Ishikawa (cell line): ENCODE data around the gene ANAPC16.

Experiments used
- CEBPB ChIP-seq: IDR thresholded peaks from 2 replicates; pipeline ENCODE4 v1.6.1; 2012
- CREB1 ChIP-seq: IDR thresholded peaks from 2 replicates; pipeline ENCODE4 v1.6.1; 2012; ENCODE audit warnings: low read depth
- EP300 ChIP-seq: IDR thresholded peaks from 2 replicates; pipeline ENCODE4 v1.6.1; 2012; ENCODE audit warnings: borderline replicate concordance
- MAX ChIP-seq: IDR thresholded peaks from 2 replicates; pipeline ENCODE4 v1.6.1; 2012
- NFIC ChIP-seq: IDR thresholded peaks from 2 replicates; pipeline ENCODE4 v1.6.1; 2012
- RAD21 ChIP-seq: IDR thresholded peaks from 2 replicates; pipeline ENCODE4 v1.6.1; 2012; ENCODE audit warnings: low read depth
- REST ChIP-seq: IDR thresholded peaks from 2 replicates; pipeline ENCODE4 v1.6.1; 2012; ENCODE audit warnings: low read depth, mild to moderate bottlenecking
- TAF1 ChIP-seq: IDR thresholded peaks from 2 replicates; pipeline ENCODE4 v1.6.1; 2012; ENCODE audit warnings: low read depth, mild to moderate bottlenecking
- TCF12 ChIP-seq: IDR thresholded peaks from 2 replicates; pipeline ENCODE4 v1.6.1; 2012; ENCODE audit warnings: low read depth
- TEAD4 ChIP-seq: IDR thresholded peaks from 2 replicates; pipeline ENCODE4 v1.6.1; 2012
- YY1 ChIP-seq: IDR thresholded peaks from 2 replicates; pipeline ENCODE4 v1.6.1; 2012; ENCODE audit warnings: low read depth
- ZBTB7A ChIP-seq: IDR thresholded peaks from 2 replicates; pipeline ENCODE4 v1.6.1; 2012; ENCODE audit warnings: low read depth

GRCh38 chr10:72244573-72245038 is 28.8 kb downstream of the ANAPC16 start:
- TF ChIP-seq CEBPB (no peak), CREB1 (no peak), NFIC (no peak), EP300 (no peak), MAX (no peak), TAF1 (no peak), REST (no peak), RAD21 (no peak), TCF12 (no peak), YY1 (no peak), TEAD4 (no peak), ZBTB7A (no peak)
